ENCODE results near the gene CLNK.

Gene CLNK

GRCh38 chr4:10721616-10722015 lies 37.0 kb upstream of the CLNK start:
- no peak overlapping the region for H3K4me2 ChIP-seq (ENCODE audit: low read length)
- TF ChIP-seq CTCF (IDR thresholded peaks at IDR 0.05; ENCODE audit: low read depth, low read length) (no peak), EZH2phosphoT487 (IDR thresholded peaks at IDR 0.05; ENCODE audit: low read depth) (no peak)
- no peaks in the 10 kb centered on the region for H3K79me2 ChIP-seq (ENCODE audit: low read length)
- H3K27me3 ChIP-seq (ENCODE audit: low read depth, low read length), result no peaks in the 10 kb centered on the region; the same call in 1 of the 2 replicates
- H3K9me3 ChIP-seq (ENCODE audit: insufficient read depth, low read length), result no peaks in the 10 kb centered on the region
- no peak overlapping the region for H3K27ac ChIP-seq (ENCODE audit: low read length)
- H3K36me3 ChIP-seq (replicated peaks; ENCODE audit: low read depth, low read length), result no peaks in the 10 kb centered on the region
- H2AFZ ChIP-seq (ENCODE audit: low read depth, low read length), result no peak overlapping the region
- no peaks in the 10 kb centered on the region for H4K20me1 ChIP-seq (ENCODE audit: insufficient read depth, low read length)
- H3K4me1 ChIP-seq (ENCODE audit: low read length), result peaks cover 6% of the 10 kb centered on the region
- H3K4me3 ChIP-seq (ENCODE audit: low read length), result no peak overlapping the region
- no peak overlapping the region for H3K9ac ChIP-seq (ENCODE audit: low read length)

- 0 out of 2 replicates have a peak, but pooled peaks cover 6% of the 10 kb centered on the region for H3K9me3 ChIP-seq (ENCODE audit: insufficient read depth, low read length)
- H3K4me1 ChIP-seq (ENCODE audit: low read length), result no peaks in the 10 kb centered on the region
- H3K27me3 ChIP-seq (ENCODE audit: low read depth, low read length), result no peaks in the 10 kb centered on the region; the same call in 1 of the 2 replicates
- no peak overlapping the region for H3K27ac ChIP-seq (ENCODE audit: low read length)
- no peak overlapping the region for H2AFZ ChIP-seq (ENCODE audit: low read depth, low read length)
- H3K36me3 ChIP-seq (replicated peaks; ENCODE audit: low read depth, low read length), result no peaks in the 10 kb centered on the region
- TF ChIP-seq CTCF (IDR thresholded peaks at IDR 0.05; ENCODE audit: low read depth, low read length), result no peak
- no peak for TF ChIP-seq EZH2phosphoT487 (IDR thresholded peaks at IDR 0.05; ENCODE audit: low read depth)
- H3K4me2 ChIP-seq (ENCODE audit: low read length), result no peak overlapping the region
- no peak overlapping the region for H3K4me3 ChIP-seq (ENCODE audit: low read length)
- H3K79me2 ChIP-seq (ENCODE audit: low read length), result no peaks in the 10 kb centered on the region
- no peak overlapping the region for H3K9ac ChIP-seq (ENCODE audit: low read length)
- H4K20me1 ChIP-seq (ENCODE audit: insufficient read depth, low read length), result no peaks in the 10 kb centered on the region
These were observed 31.6 kb upstream of the CLNK start for GRCh38 chr4:10716163-10716562.

DNA sequence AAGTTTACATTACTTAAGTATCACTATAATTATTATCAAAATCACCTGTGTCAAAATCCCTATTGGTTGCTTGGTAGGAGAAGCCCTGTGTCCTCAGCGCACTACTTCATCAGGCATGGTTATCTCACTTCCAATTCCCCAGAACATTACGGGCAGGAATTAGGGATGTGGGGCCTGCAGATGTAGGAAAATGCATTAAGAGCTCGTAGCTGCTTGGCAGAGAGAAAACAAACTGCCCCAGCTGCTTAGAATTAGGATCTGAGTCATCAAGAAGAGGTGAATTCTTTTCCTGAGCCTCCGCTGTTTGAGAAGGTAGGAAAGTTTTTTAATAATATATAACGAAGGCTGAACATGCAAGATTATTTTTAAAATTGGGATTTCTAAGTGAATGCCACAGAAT lies 31.1 kb upstream of the CLNK start:
- Histone ChIP-seq H3K9ac (ENCODE audit: low read length) (no peak overlapping the region), H3K4me3 (ENCODE audit: low read length) (no peak overlapping the region), H3K9me3 (ENCODE audit: insufficient read depth, low read length) (0 out of 2 replicates have a peak, but pooled peaks cover 6% of the 10 kb centered on the region), H3K36me3 (replicated peaks; ENCODE audit: low read depth, low read length) (no peaks in the 10 kb centered on the region), H2AFZ (ENCODE audit: low read depth, low read length) (no peak overlapping the region), H3K27me3 (ENCODE audit: low read depth, low read length) (no peaks in the 10 kb centered on the region; the same call in 1 of the 2 replicates), H3K27ac (ENCODE audit: low read length) (no peak overlapping the region), H3K4me2 (ENCODE audit: low read length) (no peak overlapping the region), H3K4me1 (ENCODE audit: low read length) (no peaks in the 10 kb centered on the region), H4K20me1 (ENCODE audit: insufficient read depth, low read length) (no peaks in the 10 kb centered on the region), H3K79me2 (ENCODE audit: low read length) (no peaks in the 10 kb centered on the region)
- no peak for TF ChIP-seq CTCF (IDR thresholded peaks at IDR 0.05; ENCODE audit: low read depth, low read length)
- TF ChIP-seq EZH2phosphoT487 (IDR thresholded peaks at IDR 0.05; ENCODE audit: low read depth), result no peak

- H3K9me3 ChIP-seq (ENCODE audit: insufficient read depth, low read length), result 0 out of 2 replicates have a peak, but pooled peaks cover 6% of the 10 kb centered on the region
- H3K36me3 ChIP-seq (replicated peaks; ENCODE audit: low read depth, low read length), result no peaks in the 10 kb centered on the region
- H3K79me2 ChIP-seq (ENCODE audit: low read length), result no peaks in the 10 kb centered on the region
- H4K20me1 ChIP-seq (ENCODE audit: insufficient read depth, low read length), result no peaks in the 10 kb centered on the region
- H3K9ac ChIP-seq (ENCODE audit: low read length), result no peak overlapping the region
- H2AFZ ChIP-seq (ENCODE audit: low read depth, low read length), result no peak overlapping the region
- no peaks in the 10 kb centered on the region; the same call in 1 of the 2 replicates for H3K27me3 ChIP-seq (ENCODE audit: low read depth, low read length)
- TF ChIP-seq EZH2phosphoT487 (IDR thresholded peaks at IDR 0.05; ENCODE audit: low read depth), result no peak
- TF ChIP-seq CTCF (IDR thresholded peaks at IDR 0.05; ENCODE audit: low read depth, low read length), result no peak
- no peak overlapping the region for H3K27ac ChIP-seq (ENCODE audit: low read length)
- H3K4me3 ChIP-seq (ENCODE audit: low read length), result no peak overlapping the region
- H3K4me1 ChIP-seq (ENCODE audit: low read length), result no peaks in the 10 kb centered on the region
- H3K4me2 ChIP-seq (ENCODE audit: low read length), result no peak overlapping the region
These were observed 30.6 kb upstream of the CLNK start for GRCh38 chr4:10715135-10715534.

Data from OCI-LY3 (cell line).